WTC11 (cell line): ENCODE measurements around the gene BCL11A. TPM values are rescaled to one million over a fixed set of nuclear protein-coding genes. Genes with fewer than 3 reads are reported as not detected.
A peak's percentile ranks its signal among the peaks of the same experiment; 100 is the strongest.

Experiments used
- ATAC-seq: fragments of 200-7000 bp; cut with Tn5 transposase; 2 replicates; pipeline ENCODE4 v1.10.0; 2021; ENCODE audit warnings: mild to moderate bottlenecking, moderate library complexity
- CTCF ChIA-PET: fragments of 300-600 bp; sonication (Branson Sonifier 250); formaldehyde crosslinking; loops from one replicate; lab custom pipeline; 2021; ENCODE audit warnings: antibody characterized with exemption; lab: Charles Lee
- POLR2A ChIA-PET: fragments of 350-600 bp; sonication (Branson Sonifier 250); formaldehyde crosslinking; loops from one replicate; lab custom pipeline; 2021; ENCODE audit warnings: antibody characterized with exemption; lab: Charles Lee
- DNase-seq: peaks from one replicate; pipeline ENCODE4 v3.0.0; 2021; ENCODE audit warnings: low spot score
- H3K27ac Mint-ChIP-seq: 2 replicates; pipeline ENCODE4 v1.8.0; 2021; ENCODE audit warnings: mixed read lengths
- H3K27me3 Mint-ChIP-seq: 2 replicates; pipeline ENCODE4 v1.8.0; 2021; ENCODE audit warnings: low read depth, mild to moderate bottlenecking, moderate library complexity, mixed read lengths
- H3K36me3 Mint-ChIP-seq: 2 replicates; pipeline ENCODE4 v1.8.0; 2021; ENCODE audit warnings: mixed read lengths
- H3K4me1 Mint-ChIP-seq: 2 replicates; pipeline ENCODE4 v1.8.0; 2022; ENCODE audit warnings: mixed read lengths
- H3K4me3 Mint-ChIP-seq: 2 replicates; pipeline ENCODE4 v1.8.0; 2021; ENCODE audit warnings: mild to moderate bottlenecking, moderate library complexity, mixed read lengths
- H3K9me3 Mint-ChIP-seq: 2 replicates; pipeline ENCODE4 v1.8.0; 2021; ENCODE audit warnings: mixed read lengths
- AR ChIP-seq: fragments of 250-450 bp; sonication (Bioruptor Pico); IDR thresholded peaks from 2 replicates; pipeline ENCODE4 v1.9.0; 2021; ENCODE audit warnings: mild to moderate bottlenecking
- ATF6 ChIP-seq: sonication (generic); formaldehyde crosslinking; IDR thresholded peaks from 2 replicates; pipeline ENCODE4 v1.8.1; 2023; ENCODE audit warnings: mild to moderate bottlenecking, missing genetic modification reagents
- E2F4 ChIP-seq: sonication (generic); formaldehyde crosslinking; IDR thresholded peaks from 2 replicates; pipeline ENCODE4 v1.8.1; 2022; ENCODE audit warnings: low read depth, mild to moderate bottlenecking, moderate library complexity, missing genetic modification reagents, borderline replicate concordance
- ERG ChIP-seq: fragments of 250-450 bp; sonication (Bioruptor Pico); IDR thresholded peaks from 2 replicates; pipeline ENCODE4 v1.8.0; 2021; ENCODE audit warnings: mild to moderate bottlenecking
- FOXK1 ChIP-seq: sonication (generic); formaldehyde crosslinking; IDR thresholded peaks from 2 replicates; pipeline ENCODE4 v1.8.0; 2022; ENCODE audit warnings: mild to moderate bottlenecking, moderate library complexity, missing genetic modification reagents
- GRHL2 ChIP-seq: fragments of 250-450 bp; sonication (Bioruptor Pico); IDR thresholded peaks from 2 replicates; pipeline ENCODE4 v1.8.0; 2022; ENCODE audit warnings: mild to moderate bottlenecking, moderate library complexity; ENCODE audit not compliant: insufficient replicate concordance, severe bottlenecking
- HMGA2 ChIP-seq: fragments of 250-450 bp; sonication (Bioruptor Pico); IDR thresholded peaks from 2 replicates; pipeline ENCODE4 v1.4.0; 2021; ENCODE audit warnings: mild to moderate bottlenecking, moderate library complexity
- JAZF1 ChIP-seq: fragments of 250-450 bp; sonication (Bioruptor Pico); IDR thresholded peaks from 2 replicates; pipeline ENCODE4 v1.9.0; 2021; ENCODE audit warnings: moderate library complexity, mild to moderate bottlenecking, inconsistent platforms
- MLX ChIP-seq: sonication (generic); formaldehyde crosslinking; IDR thresholded peaks from 2 replicates; pipeline ENCODE4 v1.8.1; 2023; ENCODE audit warnings: mild to moderate bottlenecking, missing genetic modification reagents, moderate library complexity
- NR3C1 ChIP-seq: sonication (generic); formaldehyde crosslinking; conservative IDR thresholded peaks from 2 replicates; pipeline ENCODE4 v1.8.1; 2023; ENCODE audit warnings: low read depth, mild to moderate bottlenecking, missing genetic modification reagents
- OVOL2 ChIP-seq: fragments of 250-450 bp; sonication (Bioruptor Pico); IDR thresholded peaks from 2 replicates; pipeline ENCODE4 v1.9.0; 2021; ENCODE audit warnings: mild to moderate bottlenecking, borderline replicate concordance
- PRDM15 ChIP-seq: sonication (generic); formaldehyde crosslinking; IDR thresholded peaks from 2 replicates; pipeline ENCODE4 v1.8.0; 2022; ENCODE audit warnings: missing genetic modification reagents
- PRRX2 ChIP-seq: fragments of 250-450 bp; sonication (Bioruptor Pico); IDR thresholded peaks from 2 replicates; pipeline ENCODE4 v1.8.0; 2021; ENCODE audit warnings: mild to moderate bottlenecking
- RORB ChIP-seq: fragments of 250-450 bp; sonication (Bioruptor Pico); IDR thresholded peaks from 2 replicates; pipeline ENCODE4 v1.9.0; 2021; ENCODE audit warnings: mild to moderate bottlenecking
- ZNF138 ChIP-seq: sonication (generic); formaldehyde crosslinking; conservative IDR thresholded peaks from 2 replicates; pipeline ENCODE4 v1.8.1; 2022; ENCODE audit warnings: mild to moderate bottlenecking, moderate library complexity, missing genetic modification reagents
- ZNF416 ChIP-seq: fragments of 250-450 bp; sonication (Bioruptor Pico); IDR thresholded peaks from 2 replicates; pipeline ENCODE4 v1.9.0; 2021; ENCODE audit warnings: mild to moderate bottlenecking, inconsistent platforms
- total RNA-seq: library from RNA; stranded (reverse); gene quantifications from 3 replicates; pipeline ENCODE4 v1.2.3, GENCODE V29; 2021
- TF ChIP-seq, protein P1 (sequence below): sonication (generic); formaldehyde crosslinking; IDR thresholded peaks from 2 replicates; pipeline ENCODE4 v1.8.0; 2023; ENCODE audit warnings: mild to moderate bottlenecking, missing genetic modification reagents
- TF ChIP-seq, protein P2 (sequence below): sonication (generic); formaldehyde crosslinking; IDR thresholded peaks from 2 replicates; pipeline ENCODE4 v1.8.1; 2022; ENCODE audit warnings: mild to moderate bottlenecking, missing genetic modification reagents, moderate library complexity, borderline replicate concordance

The BCL11A gene
- total RNA-seq, 1 experiment from 2014 or later, result 53.2 TPM

DNA sequence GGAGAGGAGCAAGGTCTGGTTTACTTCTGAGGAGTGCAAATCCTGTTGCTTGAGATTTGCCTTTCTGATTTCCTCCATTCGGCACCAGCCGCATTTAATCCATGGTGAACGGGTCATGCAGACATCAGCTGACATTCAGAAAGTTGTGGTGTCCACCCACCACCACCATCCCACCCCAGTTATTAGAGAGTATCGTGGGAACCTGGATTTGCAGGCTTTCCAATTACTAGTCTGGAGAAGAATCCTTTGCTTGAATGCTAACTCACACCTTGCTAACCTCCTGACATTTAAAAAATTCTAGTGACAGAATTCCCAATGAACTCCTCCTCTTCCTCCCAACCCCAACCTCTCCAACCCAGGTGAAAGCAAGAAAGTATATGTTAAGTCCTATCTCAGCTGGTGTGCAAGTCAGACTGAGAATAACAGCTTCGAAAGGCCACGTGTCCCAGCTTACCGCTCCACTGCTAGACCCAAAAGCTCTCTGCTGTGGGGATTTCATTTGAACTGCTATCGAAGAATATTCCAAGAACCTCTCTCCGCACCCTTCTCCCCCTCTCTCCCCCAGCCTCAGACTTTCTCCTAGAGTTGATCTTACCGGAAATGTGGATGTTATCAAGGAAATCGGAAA, 17.7 kb downstream of the BCL11A start:
- POLR2A ChIA-PET, result interaction anchor here (0.6 to 1.5 kb wide), 2 partner anchors 14 to 1989 kb away, joined by 3 to 5 read pairs; no protein-coding TSS in a partner anchor
- no peak for TF ChIP-seq PRDM15 (CRISPR knock-in tag)
- TF ChIP-seq ZNF138, result no peak
- TF ChIP-seq, protein P1, sequence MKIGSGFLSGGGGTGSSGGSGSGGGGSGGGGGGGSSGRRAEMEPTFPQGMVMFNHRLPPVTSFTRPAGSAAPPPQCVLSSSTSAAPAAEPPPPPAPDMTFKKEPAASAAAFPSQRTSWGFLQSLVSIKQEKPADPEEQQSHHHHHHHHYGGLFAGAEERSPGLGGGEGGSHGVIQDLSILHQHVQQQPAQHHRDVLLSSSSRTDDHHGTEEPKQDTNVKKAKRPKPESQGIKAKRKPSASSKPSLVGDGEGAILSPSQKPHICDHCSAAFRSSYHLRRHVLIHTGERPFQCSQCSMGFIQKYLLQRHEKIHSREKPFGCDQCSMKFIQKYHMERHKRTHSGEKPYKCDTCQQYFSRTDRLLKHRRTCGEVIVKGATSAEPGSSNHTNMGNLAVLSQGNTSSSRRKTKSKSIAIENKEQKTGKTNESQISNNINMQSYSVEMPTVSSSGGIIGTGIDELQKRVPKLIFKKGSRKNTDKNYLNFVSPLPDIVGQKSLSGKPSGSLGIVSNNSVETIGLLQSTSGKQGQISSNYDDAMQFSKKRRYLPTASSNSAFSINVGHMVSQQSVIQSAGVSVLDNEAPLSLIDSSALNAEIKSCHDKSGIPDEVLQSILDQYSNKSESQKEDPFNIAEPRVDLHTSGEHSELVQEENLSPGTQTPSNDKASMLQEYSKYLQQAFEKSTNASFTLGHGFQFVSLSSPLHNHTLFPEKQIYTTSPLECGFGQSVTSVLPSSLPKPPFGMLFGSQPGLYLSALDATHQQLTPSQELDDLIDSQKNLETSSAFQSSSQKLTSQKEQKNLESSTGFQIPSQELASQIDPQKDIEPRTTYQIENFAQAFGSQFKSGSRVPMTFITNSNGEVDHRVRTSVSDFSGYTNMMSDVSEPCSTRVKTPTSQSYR (CRISPR knock-in tag), result no peak
- no peak for TF ChIP-seq OVOL2 (CRISPR knock-in tag)
- no peak for TF ChIP-seq GRHL2
- no peak for TF ChIP-seq RORB
- no peak for TF ChIP-seq JAZF1
- TF ChIP-seq, protein P2, sequence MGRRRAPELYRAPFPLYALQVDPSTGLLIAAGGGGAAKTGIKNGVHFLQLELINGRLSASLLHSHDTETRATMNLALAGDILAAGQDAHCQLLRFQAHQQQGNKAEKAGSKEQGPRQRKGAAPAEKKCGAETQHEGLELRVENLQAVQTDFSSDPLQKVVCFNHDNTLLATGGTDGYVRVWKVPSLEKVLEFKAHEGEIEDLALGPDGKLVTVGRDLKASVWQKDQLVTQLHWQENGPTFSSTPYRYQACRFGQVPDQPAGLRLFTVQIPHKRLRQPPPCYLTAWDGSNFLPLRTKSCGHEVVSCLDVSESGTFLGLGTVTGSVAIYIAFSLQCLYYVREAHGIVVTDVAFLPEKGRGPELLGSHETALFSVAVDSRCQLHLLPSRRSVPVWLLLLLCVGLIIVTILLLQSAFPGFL (CRISPR knock-in tag), result no peak
- TF ChIP-seq ZNF416 (CRISPR knock-in tag), result no peak
- TF ChIP-seq NR3C1, result no peak
- no peak for TF ChIP-seq E2F4 (CRISPR knock-in tag)
- TF ChIP-seq ATF6 (CRISPR knock-in tag), result no peak
- no peak for TF ChIP-seq MLX (CRISPR knock-in tag)
- no peak for TF ChIP-seq HMGA2 (CRISPR knock-in tag)
- TF ChIP-seq FOXK1 (CRISPR knock-in tag), result no peak
- no peak for TF ChIP-seq ERG (CRISPR knock-in tag)
- no peak for TF ChIP-seq PRRX2 (CRISPR knock-in tag)
- no peak for TF ChIP-seq AR (CRISPR knock-in tag)

More for the DNA sequence above, 17.7 kb downstream of the BCL11A start:
- peak overlapping the region; percentile 14 for H3K4me3 Mint-ChIP-seq
- CTCF ChIA-PET, result interaction anchor here (0.6 to 1.4 kb wide), 2 partner anchors 14 to 25 kb away, joined by 3 to 10 read pairs; no protein-coding TSS in a partner anchor
- ATAC-seq (no peak), DNase-seq (no peak)
- H3K36me3 Mint-ChIP-seq, result no peaks in the 10 kb centered on the region
- H3K27ac Mint-ChIP-seq, result peak overlapping the region; percentile 85
- no peaks in the 10 kb centered on the region for H3K9me3 Mint-ChIP-seq
- H3K4me1 Mint-ChIP-seq, result peaks cover 97% of the 10 kb centered on the region
- H3K27me3 Mint-ChIP-seq, result no peaks in the 10 kb centered on the region
